PC-3 (cell line): ENCODE data around the gene HLCS.

Experiments used
- EZH2 ChIP-seq: fragments of 300-600 bp; sonication (generic); IDR thresholded peaks from one replicate; pipeline ENCODE4 v1.6.1; 2017; ENCODE audit warnings: antibody characterized with exemption, mild to moderate bottlenecking, low read length; ENCODE audit not compliant: unreplicated experiment
- EZH2phosphoT487 ChIP-seq: fragments of 300-600 bp; sonication (generic); IDR thresholded peaks from 2 replicates; pipeline ENCODE4 v1.6.1; 2018; ENCODE audit warnings: mild to moderate bottlenecking, antibody characterized with exemption, low read length, borderline replicate concordance
- TF ChIP-seq, protein P1 (sequence below): fragments of 300-600 bp; sonication (generic); conservative IDR thresholded peaks from 2 replicates; pipeline ENCODE4 v1.5.1; 2017; ENCODE audit warnings: antibody characterized with exemption, low read depth, mild to moderate bottlenecking, low read length

DNA sequence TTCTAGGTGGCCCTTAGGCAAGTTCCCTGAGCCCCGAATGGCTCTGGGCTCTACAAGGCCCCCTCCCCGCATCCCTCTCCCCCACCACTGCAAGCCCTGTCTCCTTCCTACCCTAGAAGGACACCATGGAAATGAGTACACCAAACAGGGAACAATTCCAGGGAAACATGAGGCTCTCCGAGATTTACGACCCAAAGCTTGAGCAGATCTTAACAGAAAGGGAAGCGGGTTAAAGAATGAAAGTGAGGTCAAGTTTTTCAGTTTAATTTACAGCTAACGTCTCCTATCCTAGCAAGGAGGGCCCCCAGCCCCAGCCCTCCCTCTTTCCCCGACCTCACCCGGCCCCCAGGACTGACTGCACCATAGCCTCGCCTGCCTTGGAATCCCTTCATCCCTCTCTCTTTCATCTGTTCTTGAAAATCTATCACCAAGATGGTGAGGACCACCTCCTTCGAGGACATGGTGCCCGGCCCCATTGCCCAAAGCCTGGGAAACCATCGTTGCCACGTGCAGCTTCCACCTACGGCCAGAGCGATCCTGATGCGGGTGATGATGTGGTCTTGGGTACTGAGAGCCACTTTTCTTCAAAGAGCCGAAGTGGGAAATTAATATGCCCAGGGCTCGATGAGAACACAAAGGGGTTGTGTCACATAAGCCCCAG, 237.0 kb downstream of the HLCS start:
- TF ChIP-seq, protein P1, sequence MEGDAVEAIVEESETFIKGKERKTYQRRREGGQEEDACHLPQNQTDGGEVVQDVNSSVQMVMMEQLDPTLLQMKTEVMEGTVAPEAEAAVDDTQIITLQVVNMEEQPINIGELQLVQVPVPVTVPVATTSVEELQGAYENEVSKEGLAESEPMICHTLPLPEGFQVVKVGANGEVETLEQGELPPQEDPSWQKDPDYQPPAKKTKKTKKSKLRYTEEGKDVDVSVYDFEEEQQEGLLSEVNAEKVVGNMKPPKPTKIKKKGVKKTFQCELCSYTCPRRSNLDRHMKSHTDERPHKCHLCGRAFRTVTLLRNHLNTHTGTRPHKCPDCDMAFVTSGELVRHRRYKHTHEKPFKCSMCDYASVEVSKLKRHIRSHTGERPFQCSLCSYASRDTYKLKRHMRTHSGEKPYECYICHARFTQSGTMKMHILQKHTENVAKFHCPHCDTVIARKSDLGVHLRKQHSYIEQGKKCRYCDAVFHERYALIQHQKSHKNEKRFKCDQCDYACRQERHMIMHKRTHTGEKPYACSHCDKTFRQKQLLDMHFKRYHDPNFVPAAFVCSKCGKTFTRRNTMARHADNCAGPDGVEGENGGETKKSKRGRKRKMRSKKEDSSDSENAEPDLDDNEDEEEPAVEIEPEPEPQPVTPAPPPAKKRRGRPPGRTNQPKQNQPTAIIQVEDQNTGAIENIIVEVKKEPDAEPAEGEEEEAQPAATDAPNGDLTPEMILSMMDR: no peak
- TF ChIP-seq EZH2 (no peak), EZH2phosphoT487 (no peak)
